OCI-LY1 (cell line): ENCODE measurements around the gene CTTNBP2.

Source experiments
- H2AFZ ChIP-seq: fragments of 200-600 bp; sonication (generic), shearing (Covaris generic); 2 replicates; pipeline ENCODE4 v1.6.0; 2014; ENCODE audit warnings: antibody characterized with exemption, mild to moderate bottlenecking, low read length
- H3F3A ChIP-seq: fragments of 200-600 bp; sonication (generic), shearing (Covaris generic); 2 replicates; pipeline ENCODE4 v1.6.0; 2014; ENCODE audit warnings: mild to moderate bottlenecking, antibody characterized with exemption, low read length, moderate library complexity; ENCODE audit not compliant: insufficient read depth
- H3K27ac ChIP-seq: fragments of 200-600 bp; sonication (generic); 2 replicates; pipeline ENCODE4 v1.5.1; 2014; ENCODE audit warnings: low read length, mixed run types, mild to moderate bottlenecking, low read depth; ENCODE audit not compliant: poor library complexity, severe bottlenecking
- H3K27me3 ChIP-seq: fragments of 200-600 bp; sonication (generic); 2 replicates; pipeline ENCODE4 v1.6.0; 2014; ENCODE audit warnings: antibody characterized with exemption, mild to moderate bottlenecking, low read length, moderate library complexity; ENCODE audit not compliant: insufficient read depth
- H3K36me3 ChIP-seq: fragments of 200-600 bp; sonication (generic); 2 replicates; pipeline ENCODE4 v1.6.1; 2014; ENCODE audit warnings: mild to moderate bottlenecking, antibody characterized with exemption, low read length, moderate library complexity, mixed read lengths; ENCODE audit not compliant: insufficient read depth
- H3K4me1 ChIP-seq: fragments of 200-600 bp; sonication (generic); 2 replicates; pipeline ENCODE4 v1.5.1; 2014; ENCODE audit warnings: mild to moderate bottlenecking, low read length, moderate library complexity; ENCODE audit not compliant: insufficient read depth, severe bottlenecking
- H3K4me2 ChIP-seq: fragments of 200-600 bp; sonication (generic), shearing (Covaris generic); 2 replicates; pipeline ENCODE4 v1.6.1; 2014; ENCODE audit warnings: low read length
- H3K4me3 ChIP-seq: fragments of 200-600 bp; sonication (generic); 2 replicates; pipeline ENCODE4 v1.5.1; 2014; ENCODE audit warnings: low read length, low read depth, mild to moderate bottlenecking, mixed read lengths; ENCODE audit not compliant: poor library complexity, severe bottlenecking
- H3K79me2 ChIP-seq: fragments of 200-600 bp; shearing (Covaris generic); 2 replicates; pipeline ENCODE4 v1.6.1; 2016; ENCODE audit warnings: mixed run types, low read length, mixed read lengths; ENCODE audit not compliant: insufficient read depth
- H3K9ac ChIP-seq: fragments of 200-600 bp; sonication (generic), shearing (Covaris generic); 2 replicates; pipeline ENCODE4 v1.6.1; 2014; ENCODE audit warnings: mild to moderate bottlenecking, low read length, mixed read lengths
- H3K9me2 ChIP-seq: fragments of 200-600 bp; sonication (generic), shearing (Covaris generic); 2 replicates; pipeline ENCODE4 v1.6.1; 2014; ENCODE audit warnings: low read depth, mild to moderate bottlenecking, low read length, mixed read lengths
- H3K9me3 ChIP-seq: fragments of 200-600 bp; shearing (Covaris generic); 2 replicates; pipeline ENCODE4 v1.6.1; 2014; ENCODE audit warnings: low read length, mixed read lengths
- H4K20me1 ChIP-seq: fragments of 200-600 bp; sonication (generic), shearing (Covaris generic); 2 replicates; pipeline ENCODE4 v1.6.0; 2016; ENCODE audit warnings: mild to moderate bottlenecking, low read length; ENCODE audit not compliant: insufficient read depth
- EZH2 ChIP-seq: fragments of 200-600 bp; sonication (generic), shearing (Covaris generic); IDR thresholded peaks from 2 replicates; pipeline ENCODE4 v1.8.0; 2017; ENCODE audit warnings: borderline replicate concordance, mixed run types, mild to moderate bottlenecking, antibody characterized with exemption, low read length, moderate library complexity, mixed read lengths
- TF ChIP-seq, protein P1 (sequence below): fragments of 200-600 bp; sonication (generic), shearing (Covaris generic); IDR thresholded peaks from 2 replicates; pipeline ENCODE4 v1.5.1; 2017; ENCODE audit warnings: mild to moderate bottlenecking, antibody characterized with exemption, low read length, moderate library complexity, mixed read lengths

The CTTNBP2 gene

DNA sequence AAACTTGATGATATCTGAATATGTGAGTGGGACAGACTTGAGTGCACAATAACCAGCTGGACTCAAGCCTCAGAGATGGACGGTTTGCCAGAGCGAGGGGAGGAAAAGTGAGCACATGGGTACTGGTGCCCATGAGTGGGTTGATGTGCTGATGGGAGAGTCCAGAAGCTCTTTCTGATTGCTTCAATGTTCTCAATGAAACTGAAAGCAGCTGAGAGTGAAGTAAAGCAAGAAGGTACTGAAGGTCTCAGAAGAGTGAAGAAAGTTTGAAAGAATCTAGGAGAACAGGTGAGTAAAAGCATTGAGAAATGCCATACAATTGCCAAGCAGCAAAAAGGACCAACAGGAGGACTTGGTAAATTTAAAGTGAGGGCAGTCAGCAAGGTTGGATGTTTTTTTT lies 28.6 kb downstream of the CTTNBP2 start:
- no peaks in the 10 kb centered on the region for H3K36me3 ChIP-seq
- H3K4me1 ChIP-seq, result no peaks in the 10 kb centered on the region
- H3K9ac ChIP-seq, result no peak overlapping the region
- no peak overlapping the region for H2AFZ ChIP-seq
- H3K4me3 ChIP-seq, result no peak overlapping the region
- H3K9me2 ChIP-seq, result no peaks in the 10 kb centered on the region
- H4K20me1 ChIP-seq, result no peaks in the 10 kb centered on the region
- H3F3A ChIP-seq, result no peaks in the 10 kb centered on the region
- no peaks in the 10 kb centered on the region for H3K27me3 ChIP-seq
- no peak for TF ChIP-seq EZH2
- TF ChIP-seq, protein P1, sequence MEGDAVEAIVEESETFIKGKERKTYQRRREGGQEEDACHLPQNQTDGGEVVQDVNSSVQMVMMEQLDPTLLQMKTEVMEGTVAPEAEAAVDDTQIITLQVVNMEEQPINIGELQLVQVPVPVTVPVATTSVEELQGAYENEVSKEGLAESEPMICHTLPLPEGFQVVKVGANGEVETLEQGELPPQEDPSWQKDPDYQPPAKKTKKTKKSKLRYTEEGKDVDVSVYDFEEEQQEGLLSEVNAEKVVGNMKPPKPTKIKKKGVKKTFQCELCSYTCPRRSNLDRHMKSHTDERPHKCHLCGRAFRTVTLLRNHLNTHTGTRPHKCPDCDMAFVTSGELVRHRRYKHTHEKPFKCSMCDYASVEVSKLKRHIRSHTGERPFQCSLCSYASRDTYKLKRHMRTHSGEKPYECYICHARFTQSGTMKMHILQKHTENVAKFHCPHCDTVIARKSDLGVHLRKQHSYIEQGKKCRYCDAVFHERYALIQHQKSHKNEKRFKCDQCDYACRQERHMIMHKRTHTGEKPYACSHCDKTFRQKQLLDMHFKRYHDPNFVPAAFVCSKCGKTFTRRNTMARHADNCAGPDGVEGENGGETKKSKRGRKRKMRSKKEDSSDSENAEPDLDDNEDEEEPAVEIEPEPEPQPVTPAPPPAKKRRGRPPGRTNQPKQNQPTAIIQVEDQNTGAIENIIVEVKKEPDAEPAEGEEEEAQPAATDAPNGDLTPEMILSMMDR, result no peak
- H3K27ac ChIP-seq, result no peak overlapping the region
- H3K9me3 ChIP-seq, result no peaks in the 10 kb centered on the region
- no peak overlapping the region for H3K4me2 ChIP-seq
- H3K79me2 ChIP-seq, result no peaks in the 10 kb centered on the region

- no peaks in the 10 kb centered on the region for H3K4me1 ChIP-seq
- H3K36me3 ChIP-seq, result no peaks in the 10 kb centered on the region
- H3K27ac ChIP-seq, result no peak overlapping the region
- H3K79me2 ChIP-seq, result no peaks in the 10 kb centered on the region
- H3K4me3 ChIP-seq, result no peak overlapping the region
- H3K9me2 ChIP-seq, result no peaks in the 10 kb centered on the region
- no peaks in the 10 kb centered on the region for H3K9me3 ChIP-seq
- no peaks in the 10 kb centered on the region for H3F3A ChIP-seq
- no peak overlapping the region for H3K4me2 ChIP-seq
- no peaks in the 10 kb centered on the region for H3K27me3 ChIP-seq
- H4K20me1 ChIP-seq, result no peaks in the 10 kb centered on the region
- no peak overlapping the region for H2AFZ ChIP-seq
- no peak overlapping the region for H3K9ac ChIP-seq
- TF ChIP-seq EZH2, result no peak
- TF ChIP-seq, protein P1, result no peak
These were observed 31.6 kb downstream of the CTTNBP2 start for GRCh38 chr7:117841611-117842010.

DNA sequence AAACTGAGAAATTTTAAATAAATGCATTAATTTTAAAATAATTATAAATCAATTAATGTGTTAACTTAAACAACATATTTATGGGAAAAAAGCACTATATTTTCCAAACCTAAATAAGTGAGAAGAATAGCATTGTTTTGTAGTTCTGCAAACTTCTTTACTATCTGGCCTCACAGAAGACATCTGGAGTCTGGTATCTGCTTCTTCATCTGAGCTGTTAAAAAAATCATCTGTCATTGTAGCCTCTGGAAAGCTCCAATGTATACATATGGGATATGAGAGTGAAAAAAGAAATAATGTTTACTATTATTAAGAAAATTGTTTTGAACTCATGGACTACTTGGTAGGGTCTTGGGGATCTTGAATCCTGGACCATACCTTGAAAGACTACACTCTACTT lies 32.2 kb downstream of the CTTNBP2 start:
- Histone ChIP-seq H3K9ac (no peak overlapping the region), H3K27me3 (no peaks in the 10 kb centered on the region), H3F3A (no peaks in the 10 kb centered on the region), H3K9me2 (no peaks in the 10 kb centered on the region), H3K4me1 (no peaks in the 10 kb centered on the region), H3K4me2 (no peak overlapping the region), H3K79me2 (no peaks in the 10 kb centered on the region), H3K27ac (no peak overlapping the region), H3K36me3 (no peaks in the 10 kb centered on the region), H3K4me3 (no peak overlapping the region), H2AFZ (no peak overlapping the region), H4K20me1 (no peaks in the 10 kb centered on the region), H3K9me3 (no peaks in the 10 kb centered on the region)
- no peak for TF ChIP-seq EZH2
- TF ChIP-seq, protein P1, result no peak
